HG03135 (cell line): Measurements from ENCODE around the gene RIPK3.
"Not testable (repeated sequence)": the region's sequence is repeated elsewhere in the genome, so short reads cannot be mapped to it uniquely, and the experiment has no call there.

Experiments used
- ATAC-seq: cut with Tn5 transposase; IDR thresholded peaks from one replicate; pipeline ENCODE4 v1.9.1; 2021; ENCODE audit warnings: mild to moderate bottlenecking, moderate library complexity; ENCODE audit not compliant: unreplicated experiment

Gene RIPK3

DNA sequence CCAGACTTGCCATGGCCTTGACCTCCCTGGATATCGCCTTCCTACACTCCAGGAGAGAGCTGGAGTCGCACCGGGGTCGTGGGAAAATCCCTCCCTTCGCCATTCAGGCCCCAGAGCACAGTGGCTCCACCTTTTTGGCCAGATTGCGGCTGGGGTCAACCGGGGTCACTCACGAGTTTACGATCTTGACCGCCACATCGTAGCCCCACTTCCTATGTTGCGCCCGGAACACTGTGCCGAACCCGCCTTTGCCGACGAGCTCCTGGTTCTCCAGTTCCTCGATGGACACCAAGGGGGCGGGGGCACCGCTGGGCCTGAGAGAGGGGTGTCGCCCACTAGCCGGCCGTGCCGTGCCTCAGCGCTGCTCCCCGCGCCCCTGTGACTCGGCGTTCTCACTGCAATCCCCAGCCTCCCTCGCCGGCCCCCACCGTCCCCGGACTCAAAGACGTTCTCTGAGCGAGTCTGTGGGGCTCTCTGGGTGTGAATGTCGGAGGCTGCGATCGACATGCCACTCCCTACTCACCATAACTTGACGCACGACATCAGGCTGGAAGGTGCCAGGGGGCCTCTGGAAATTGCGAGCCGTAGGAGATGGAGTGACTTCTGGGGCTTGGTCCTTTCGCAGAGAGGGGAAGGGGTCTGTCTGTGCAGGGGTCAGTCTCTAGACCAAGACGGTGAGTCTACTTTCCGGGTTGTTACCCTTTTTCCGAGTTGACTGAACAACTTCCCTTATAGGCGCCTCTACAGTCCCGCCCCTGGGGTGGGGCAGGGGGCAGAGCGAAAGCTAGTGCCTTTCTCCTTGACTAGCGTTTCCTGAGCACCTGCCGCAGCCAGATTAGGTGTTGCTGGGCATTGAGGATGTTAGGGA is at the start of gene RIPK3:
Gene RIPK3 (minus strand): TSS at position 708 of the 868 bp plus-strand sequence. CDS start 165 bp downstream, at position 543.
- ATAC-seq = peak; percentile 75

DNA sequence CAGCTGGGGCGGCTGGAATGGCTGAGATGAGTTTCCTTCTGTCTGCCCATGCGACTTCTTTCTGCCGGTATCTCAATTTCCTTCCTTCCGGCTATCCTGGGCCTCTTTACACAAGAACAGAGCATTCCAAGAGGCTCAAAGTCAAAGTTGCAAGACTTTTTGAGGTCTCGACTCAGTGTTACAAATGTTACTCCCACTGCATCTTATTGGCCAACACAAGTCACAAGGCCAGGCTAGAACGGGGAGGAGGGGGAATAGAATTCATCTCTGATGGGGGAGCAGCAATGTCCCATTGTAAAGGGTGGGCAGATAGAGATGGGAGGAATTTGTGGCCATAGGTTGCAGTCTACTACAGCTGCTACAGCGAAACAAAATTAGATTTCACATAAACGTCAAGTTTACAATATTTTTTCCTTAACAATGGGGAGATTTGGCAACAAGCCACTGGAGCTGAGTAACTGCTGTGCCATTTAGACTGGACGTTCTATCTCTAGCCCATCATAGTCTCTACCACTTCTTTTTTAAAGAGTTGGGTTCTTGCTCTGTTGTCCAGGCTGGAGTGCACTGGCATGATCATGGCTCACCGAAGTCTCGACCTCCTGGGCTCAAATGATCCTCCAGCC is 49.5 kb upstream of the RIPK3 start:
- no peak for ATAC-seq

DNA sequence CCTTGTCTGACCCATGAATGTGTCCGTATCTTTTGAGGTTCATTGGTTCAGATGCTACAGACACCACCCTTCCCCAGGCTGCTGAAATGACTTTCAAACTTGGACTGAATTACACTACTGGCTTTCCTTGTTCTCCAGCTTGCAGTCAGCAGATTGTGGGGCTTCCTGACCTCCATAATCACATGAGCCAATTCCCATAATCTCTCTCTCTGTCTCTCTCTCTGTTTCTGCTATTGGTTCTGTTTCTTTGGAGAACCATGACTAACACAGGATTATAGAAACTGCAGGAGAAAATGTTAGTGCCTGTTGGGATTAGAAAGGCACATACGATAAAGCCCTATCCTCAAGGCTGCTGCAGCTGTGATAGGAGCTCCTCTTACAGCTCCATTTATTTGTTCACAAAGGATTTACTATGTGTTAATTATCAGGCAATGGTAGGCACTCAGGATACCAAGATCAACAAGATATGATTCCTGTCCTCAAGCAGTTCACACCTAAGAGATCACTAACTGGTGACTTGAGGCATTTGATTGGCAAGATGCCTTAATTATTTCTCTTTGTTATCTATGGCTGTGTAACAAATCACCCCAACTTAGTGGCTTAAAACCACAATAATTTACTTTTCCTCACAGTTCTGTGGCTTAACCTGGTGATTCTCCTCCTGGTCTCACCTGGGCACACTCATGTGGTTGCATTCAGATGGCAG is 48.8 kb upstream of the RIPK3 start:
- no peak for ATAC-seq

DNA sequence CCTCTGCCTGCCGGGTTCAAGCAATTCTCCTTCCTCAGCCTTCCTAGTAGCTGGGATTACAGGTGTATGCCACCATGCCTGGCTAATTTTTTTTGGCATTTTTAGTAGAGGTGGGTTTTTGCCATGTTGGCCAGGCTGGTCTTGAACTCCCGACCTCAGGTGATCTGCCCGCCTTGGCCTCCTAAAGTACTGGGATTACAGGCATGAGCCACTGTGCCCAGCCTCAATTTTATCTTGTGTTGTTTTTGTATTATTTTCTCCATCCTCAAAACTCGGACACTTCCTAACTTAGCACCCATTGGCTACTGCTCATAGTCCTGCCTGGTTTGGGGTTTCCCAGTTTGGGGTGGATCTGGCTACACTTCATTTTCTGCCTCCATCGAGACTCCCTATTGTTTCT is 47.8 kb upstream of the RIPK3 start:
- not testable (repeated sequence) for ATAC-seq

DNA sequence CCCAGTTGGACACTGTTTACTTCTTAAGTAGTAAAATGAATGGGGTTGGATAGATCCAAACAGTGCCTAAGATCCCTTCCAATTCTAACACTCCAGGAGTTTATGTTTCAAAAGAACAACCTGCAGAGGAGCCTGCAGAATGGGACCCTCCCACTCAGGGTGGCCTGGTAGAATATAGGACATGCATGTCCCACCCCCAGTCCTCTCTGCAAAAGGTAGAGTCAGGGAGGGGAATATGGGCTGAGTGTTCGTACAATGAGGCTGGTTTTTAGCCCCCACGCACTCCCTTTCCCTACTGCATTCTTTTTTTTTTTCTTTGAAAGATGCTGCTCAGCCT is 47.2 kb upstream of the RIPK3 start:
- no peak for ATAC-seq

DNA sequence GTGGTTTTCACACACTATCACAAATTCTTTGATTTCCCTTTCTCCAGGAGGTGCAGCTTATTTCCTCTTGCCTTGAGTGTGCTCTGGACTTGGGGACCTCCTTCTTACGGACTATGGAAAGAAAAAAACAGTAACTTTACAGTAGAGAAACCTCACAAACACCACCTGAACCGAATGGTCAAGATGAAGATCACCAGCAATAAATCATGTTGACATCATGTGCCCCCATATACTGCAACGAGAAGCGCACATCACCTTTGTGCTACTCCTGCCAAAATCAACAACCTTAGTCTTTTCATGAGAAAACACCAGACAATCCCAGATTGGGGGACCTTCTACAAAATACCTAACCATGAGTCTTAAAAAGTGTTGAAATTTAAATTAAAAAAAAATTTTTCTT is 45.7 kb upstream of the RIPK3 start:
- no peak for ATAC-seq

DNA sequence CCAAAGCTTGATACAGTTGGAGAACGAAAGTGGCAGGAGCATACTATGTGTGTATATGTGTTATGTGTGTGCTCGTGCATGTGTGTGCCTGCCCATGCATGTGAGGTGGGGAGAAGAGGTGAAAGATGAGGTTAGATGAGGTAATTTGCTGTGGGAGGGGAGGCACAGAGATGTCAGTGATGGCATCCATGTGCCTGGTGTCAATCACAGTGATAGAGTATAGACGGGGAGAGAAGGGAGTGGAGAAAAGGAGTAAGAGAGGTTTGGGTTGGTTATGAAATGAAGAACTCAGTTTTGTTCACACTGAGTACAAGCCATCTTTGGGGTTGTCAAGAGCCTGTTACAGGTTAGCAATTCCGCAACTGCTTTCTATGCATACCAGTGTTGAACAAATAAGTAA is 44.4 kb upstream of the RIPK3 start:
- ATAC-seq = no peak

DNA sequence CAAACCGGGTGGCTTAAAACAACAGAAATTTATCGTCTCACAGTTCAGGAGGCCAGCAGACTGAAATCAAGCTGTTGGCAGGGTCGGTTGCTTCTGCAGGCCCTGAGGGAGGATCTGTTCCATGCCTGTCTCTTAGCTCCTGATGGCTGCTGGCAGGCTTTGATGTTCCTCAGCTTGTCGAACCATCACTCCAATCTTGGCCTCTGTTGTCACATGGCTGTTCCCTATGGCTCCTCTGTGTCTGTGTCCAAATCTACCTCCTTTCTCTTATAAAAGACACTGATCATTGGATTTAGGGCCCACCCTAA is 42.2 kb upstream of the RIPK3 start:
- ATAC-seq = no peak

DNA sequence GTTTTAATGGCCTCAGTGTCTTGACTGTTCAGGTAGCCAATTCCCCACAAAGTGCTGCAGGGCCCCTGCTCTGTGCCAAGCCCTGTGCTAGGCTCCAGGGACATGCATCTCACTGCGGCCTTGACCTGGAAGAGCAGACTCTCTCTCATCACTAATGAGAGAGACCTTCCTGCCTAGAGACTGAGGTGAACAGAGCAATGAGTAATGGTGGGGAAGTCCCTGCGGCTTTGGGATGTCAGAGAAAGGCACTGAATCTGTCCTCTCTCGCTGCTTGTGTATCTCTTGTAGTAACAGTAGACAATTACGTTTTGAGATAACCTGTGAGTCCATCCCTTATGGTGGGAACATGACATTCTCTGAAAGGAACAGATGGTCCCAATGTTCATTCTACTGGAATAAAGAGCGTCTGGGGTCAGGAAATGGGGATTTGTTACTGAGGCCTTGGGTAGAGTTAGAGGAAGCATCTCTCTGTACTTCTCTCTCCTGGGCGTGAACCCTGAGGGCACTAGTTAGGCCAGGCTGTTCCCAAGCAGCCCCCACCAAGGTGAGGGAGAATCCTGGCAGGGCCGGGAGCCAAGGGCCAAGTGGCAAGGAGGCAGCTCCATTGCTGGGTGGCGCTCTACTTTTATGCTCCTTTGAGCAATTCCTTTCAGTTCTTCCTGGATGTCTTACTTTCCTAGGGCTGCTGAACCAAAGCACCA is 41.7 kb upstream of the RIPK3 start:
- ATAC-seq = no peak

DNA sequence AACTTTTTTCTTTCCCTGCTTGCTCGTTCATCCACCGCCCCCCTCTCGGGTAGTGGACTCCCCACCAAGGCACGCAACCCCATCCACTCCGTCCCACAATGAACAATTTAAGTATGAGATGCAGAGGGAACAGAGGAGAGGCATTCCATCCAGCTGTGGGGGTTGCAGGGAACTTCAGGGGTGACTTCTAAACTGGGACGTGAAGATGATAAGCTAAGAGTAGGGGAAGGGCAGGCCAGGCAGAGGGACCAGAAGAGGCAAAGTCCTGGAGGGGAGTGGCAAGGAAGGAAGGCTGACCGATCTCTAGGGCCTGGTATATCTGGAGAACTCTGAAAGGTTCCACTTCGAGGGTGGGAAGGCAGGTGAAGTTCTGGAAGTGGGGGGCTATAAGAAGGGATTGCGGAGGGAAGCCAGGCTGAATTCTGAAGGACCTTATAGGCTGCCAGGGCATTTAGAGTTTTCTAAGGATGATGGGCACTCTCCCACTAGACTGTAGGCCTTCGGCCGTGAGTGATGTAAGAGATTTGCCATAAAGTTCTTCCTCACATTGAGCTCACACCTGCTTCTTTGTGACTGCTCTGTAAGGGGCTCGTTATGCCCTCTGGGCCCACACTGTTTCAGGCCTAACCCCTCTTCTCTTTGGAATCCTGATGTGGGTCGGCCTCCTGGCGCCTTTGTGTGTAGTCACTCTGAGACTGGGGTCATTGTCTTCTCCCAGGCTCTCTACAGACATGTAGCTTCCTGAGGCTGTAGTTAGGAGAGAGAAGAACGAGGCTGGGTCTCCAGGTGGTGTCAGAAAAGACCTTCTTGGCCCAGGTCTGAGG is 40.3 kb upstream of the RIPK3 start:
- no peak for ATAC-seq

DNA sequence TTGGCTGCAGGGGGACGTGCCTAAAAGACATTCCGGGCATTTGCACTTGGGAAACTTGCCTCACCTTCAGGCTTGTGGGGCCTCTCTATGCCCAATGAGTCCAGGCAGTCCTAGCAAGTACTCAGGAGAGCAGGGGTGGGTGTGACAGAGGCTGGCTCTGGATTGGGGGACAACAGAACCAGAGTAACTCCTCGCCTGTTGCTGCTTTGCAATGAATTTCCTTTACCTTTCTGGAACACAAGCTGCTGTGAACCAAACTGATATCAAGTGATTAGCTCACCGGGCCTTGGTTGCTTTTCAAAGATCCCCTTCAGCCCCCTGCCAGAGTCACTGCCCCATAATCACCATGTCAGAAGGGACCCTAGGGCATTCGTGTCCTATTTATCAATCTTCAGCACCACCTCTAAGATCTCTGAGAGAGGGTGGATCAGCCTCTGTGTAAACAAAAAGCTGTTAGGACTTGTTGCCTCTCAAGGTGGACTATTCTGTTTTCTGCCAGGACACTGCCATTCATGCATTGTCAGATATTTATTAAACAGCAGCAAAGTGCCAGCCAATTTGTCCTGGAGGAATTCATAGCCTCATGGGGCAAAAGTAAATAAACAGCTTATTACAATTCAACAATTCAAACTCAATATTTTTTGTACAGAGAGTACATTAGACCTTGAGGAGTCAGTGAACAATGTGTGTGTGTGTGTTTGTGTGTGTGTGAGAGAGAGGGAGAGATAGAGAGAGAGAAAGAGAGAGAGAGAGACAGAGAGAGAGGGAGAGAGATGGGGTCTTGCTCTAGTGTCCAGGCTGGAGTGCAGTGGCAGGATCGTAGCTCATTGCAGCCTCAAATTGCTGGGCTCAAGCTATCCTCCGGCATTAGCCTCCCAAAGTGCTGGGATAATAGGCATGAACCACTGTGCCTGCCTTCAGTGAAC is 39.5 kb upstream of the RIPK3 start:
- ATAC-seq = no peak

DNA sequence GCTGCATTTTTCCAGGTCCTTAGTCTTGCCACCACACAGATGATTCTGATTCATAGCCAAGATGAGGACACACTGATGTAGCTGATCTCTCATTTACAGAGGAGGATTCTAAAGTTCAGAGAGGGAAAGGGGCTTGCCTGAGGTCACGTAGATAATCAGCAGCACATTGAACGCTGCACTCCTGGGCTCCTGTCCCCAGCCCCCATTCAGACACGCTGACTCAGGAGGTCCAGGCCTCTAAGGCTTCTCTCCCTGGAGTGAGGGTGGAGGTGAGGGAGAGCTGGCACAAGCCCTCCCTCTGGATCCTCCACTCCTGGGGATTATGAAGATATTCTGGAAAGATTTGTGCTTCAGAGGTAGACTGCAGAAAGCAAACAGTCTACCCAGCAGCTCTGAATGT is 38.5 kb upstream of the RIPK3 start:
- ATAC-seq = no peak

DNA sequence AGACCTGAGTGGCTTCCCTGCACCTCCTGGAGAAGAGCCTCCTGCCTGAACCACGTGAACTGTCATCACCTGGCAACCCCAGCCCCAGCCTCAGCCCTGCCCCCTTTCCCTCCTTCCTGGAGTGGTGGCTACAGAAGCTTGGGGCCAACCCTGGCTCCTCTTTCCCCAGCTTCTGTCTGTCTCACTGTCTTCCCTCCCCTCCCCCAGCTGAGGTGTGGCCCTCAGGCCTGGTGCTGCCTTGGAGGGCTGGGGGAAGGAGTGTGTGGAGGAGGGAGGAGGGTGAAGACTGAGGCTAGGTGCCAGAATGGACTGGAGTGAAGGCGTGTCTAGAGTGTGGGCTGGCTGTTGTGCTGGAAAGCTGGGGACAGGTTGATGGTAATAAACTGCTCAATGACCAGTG is 37.9 kb upstream of the RIPK3 start:
- ATAC-seq = no peak

DNA sequence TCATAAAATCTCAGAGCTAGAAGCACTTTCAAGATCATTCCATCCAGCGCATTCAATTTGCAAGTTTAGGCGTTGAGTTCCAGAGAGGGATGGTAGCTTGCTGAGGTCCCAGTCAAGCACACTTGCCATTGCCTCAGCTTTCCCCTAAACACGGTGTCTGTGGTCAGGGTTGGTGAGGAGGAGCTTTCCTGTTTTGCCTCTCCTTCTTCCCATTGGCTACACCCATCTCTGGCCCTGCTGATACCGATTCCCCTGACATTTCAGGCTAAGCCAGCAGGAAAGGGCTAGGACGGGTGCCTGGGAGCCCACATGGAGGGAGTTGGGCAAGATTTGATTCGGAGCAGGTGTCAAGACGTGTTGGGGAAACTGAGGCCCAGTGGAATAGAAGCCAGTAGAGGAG is 37.3 kb upstream of the RIPK3 start:
- ATAC-seq = no peak

DNA sequence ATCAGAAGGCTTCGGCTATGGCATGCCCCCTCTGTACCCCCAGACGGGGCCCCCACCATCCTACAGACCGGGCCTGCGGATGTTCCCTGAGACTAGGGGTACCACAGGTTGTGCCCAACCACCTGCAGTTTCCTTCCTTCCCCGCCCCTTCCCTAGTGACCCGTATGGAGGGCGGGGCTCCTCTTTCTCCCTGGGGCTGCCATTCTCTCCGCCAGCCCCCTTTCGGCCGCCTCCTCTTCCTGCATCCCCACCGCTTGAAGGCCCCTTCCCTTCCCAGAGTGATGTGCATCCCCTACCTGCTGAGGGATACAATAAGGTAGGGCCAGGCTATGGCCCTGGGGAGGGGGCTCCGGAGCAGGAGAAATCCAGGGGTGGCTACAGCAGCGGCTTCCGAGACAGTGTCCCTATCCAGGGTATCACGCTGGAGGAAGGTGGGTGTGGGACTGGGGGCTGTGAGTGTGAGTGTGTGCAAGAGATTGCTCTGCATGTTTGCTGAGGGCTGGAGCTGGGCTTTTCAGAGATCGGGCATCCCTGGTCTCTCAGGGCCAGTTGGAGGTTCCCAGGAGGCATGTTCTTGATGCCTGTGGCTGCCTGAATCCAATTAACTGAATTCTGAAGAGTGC is 36.8 kb upstream of the RIPK3 start:
- ATAC-seq = no peak

DNA sequence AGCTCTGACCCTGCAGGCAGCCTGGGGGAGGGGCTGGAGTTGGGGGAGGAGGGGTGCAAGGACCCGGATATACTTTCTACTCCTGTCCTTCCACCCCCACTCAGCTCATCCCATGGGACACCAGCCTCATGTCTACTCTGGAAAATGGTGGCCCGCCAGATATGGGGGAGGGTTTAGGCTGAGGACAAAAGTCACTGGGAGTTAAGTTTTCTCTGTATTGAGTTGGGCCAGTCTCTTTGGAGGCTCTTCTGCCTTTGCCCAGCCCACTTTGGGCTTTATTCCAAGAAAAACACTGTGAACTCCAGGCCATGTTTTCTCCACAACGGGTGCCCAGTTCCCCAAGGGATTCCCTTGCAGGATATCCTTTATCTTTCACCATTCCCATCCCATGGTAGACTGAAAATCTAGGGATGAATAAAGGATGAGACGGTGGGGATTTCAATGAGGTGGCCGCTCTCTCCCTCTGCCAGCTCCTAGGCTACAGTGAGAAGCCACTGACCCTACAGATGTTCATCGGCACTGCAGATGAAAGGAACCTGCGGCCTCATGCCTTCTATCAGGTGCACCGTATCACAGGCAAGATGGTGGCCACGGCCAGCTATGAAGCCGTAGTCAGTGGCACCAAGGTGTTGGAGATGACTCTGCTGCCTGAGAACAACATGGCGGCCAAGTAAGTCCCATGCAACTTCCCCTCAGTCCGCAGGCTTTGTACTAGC is 33.1 kb upstream of the RIPK3 start:
- ATAC-seq = no peak

DNA sequence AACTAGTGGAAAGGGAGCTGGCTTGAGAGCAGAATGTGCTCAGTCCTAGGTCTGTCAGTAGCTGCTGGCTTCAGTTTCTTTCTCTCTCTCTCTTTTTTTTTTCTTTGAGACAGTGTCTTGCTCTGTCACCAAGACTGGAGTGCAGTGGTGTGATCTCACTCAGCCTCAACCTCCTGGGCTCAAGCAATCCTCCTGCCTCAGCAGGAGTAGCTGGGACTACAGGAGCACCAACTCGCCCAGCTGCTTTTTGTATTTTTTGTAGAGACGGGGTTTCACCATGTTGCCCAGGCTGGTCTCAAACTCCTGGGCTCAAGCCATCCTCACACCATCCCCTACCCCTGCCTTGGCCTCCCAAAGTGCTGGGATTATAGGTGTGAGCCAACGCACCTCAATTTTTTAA is 31.8 kb upstream of the RIPK3 start:
- ATAC-seq = not testable (repeated sequence)

DNA sequence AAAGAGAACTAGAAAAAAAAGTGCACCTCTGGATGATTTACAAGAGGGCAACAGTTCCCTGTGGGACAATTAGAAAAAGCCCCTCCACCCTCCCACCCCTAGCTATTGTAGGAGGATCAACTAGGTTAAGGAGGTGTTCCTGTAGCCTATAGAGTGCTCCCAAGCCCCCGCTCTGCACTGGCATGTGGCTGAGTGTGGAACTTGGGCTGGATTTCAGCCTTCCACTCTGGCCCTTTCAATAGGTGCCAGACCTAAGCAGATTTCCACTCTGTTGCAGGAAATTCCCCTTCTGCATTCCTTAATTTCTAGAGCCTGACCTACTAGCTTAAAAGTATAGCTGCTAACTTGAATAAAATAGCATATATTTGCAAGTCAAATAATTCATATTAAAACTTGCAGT is 31.0 kb upstream of the RIPK3 start:
- no peak for ATAC-seq
